HEK293T (cell line): ENCODE data around the gene C21orf58.

Source experiments
- CTCF ChIA-PET: fragments of 350-600 bp; formaldehyde crosslinking; extraction: SDS; loops from one replicate; lab custom pipeline; 2021; ENCODE audit warnings: antibody characterized with exemption, inconsistent platforms; lab: Yijun Ruan, JAX
- POLR2A ChIA-PET: fragments of 350-600 bp; formaldehyde crosslinking; extraction: SDS; loops from one replicate; lab custom pipeline; 2020; ENCODE audit warnings: antibody characterized with exemption, inconsistent platforms; lab: Yijun Ruan, JAX
- DNase-seq: peaks from one replicate; pipeline ENCODE4 v3.0.0; 2012; ENCODE audit warnings: mixed read lengths; ENCODE audit errors: extremely low spot score
- ARNT ChIP-seq: fragments of 450-650 bp; IDR thresholded peaks from 2 replicates; pipeline ENCODE4 v1.6.1; 2017; ENCODE audit warnings: mild to moderate bottlenecking
- BHLHE40 ChIP-seq: fragments of 450-650 bp; IDR thresholded peaks from 2 replicates; pipeline ENCODE4 v1.6.1; 2016; ENCODE audit warnings: mild to moderate bottlenecking, moderate library complexity, borderline replicate concordance
- CTBP1 ChIP-seq: fragments of 450-650 bp; IDR thresholded peaks from 2 replicates; pipeline ENCODE4 v1.6.1; 2016; ENCODE audit warnings: borderline replicate concordance
- ELF4 ChIP-seq: fragments of 450-650 bp; IDR thresholded peaks from 2 replicates; pipeline ENCODE4 v1.6.1; 2017; ENCODE audit warnings: antibody characterized with exemption
- FOXA1 ChIP-seq: fragments of 450-650 bp; IDR thresholded peaks from 2 replicates; pipeline ENCODE4 v1.6.1; 2016; ENCODE audit warnings: mild to moderate bottlenecking
- FOXK2 ChIP-seq: fragments of 450-650 bp; IDR thresholded peaks from 2 replicates; pipeline ENCODE4 v1.6.1; 2016; ENCODE audit warnings: mild to moderate bottlenecking
- FOXM1 ChIP-seq: fragments of 450-650 bp; IDR thresholded peaks from 2 replicates; pipeline ENCODE4 v1.6.1; 2017; ENCODE audit warnings: mild to moderate bottlenecking, borderline replicate concordance
- HDGF ChIP-seq: fragments of 450-650 bp; IDR thresholded peaks from 2 replicates; pipeline ENCODE4 v1.6.1; 2017; ENCODE audit warnings: antibody characterized with exemption, borderline replicate concordance
- L3MBTL2 ChIP-seq: fragments of 450-650 bp; conservative IDR thresholded peaks from 2 replicates; pipeline ENCODE4 v1.6.1; 2016; ENCODE audit warnings: mild to moderate bottlenecking
- LEF1 ChIP-seq: fragments of 450-650 bp; IDR thresholded peaks from 2 replicates; pipeline ENCODE4 v1.6.1; 2017; ENCODE audit warnings: mild to moderate bottlenecking, borderline replicate concordance
- NFRKB ChIP-seq: fragments of 450-650 bp; IDR thresholded peaks from 2 replicates; pipeline ENCODE4 v1.6.1; 2016; ENCODE audit warnings: mild to moderate bottlenecking, moderate library complexity
- PKNOX1 ChIP-seq: fragments of 450-650 bp; IDR thresholded peaks from 2 replicates; pipeline ENCODE4 v1.6.1; 2016
- SP1 ChIP-seq: fragments of 450-650 bp; IDR thresholded peaks from 2 replicates; pipeline ENCODE4 v1.6.1; 2017
- SUZ12 ChIP-seq: fragments of 450-650 bp; IDR thresholded peaks from 2 replicates; pipeline ENCODE4 v1.6.1; 2016; ENCODE audit warnings: mild to moderate bottlenecking
- TARDBP ChIP-seq: fragments of 450-650 bp; IDR thresholded peaks from 2 replicates; pipeline ENCODE4 v1.6.1; 2016
- ZNF384 ChIP-seq: fragments of 450-650 bp; IDR thresholded peaks from 2 replicates; pipeline ENCODE4 v1.6.1; 2016

Gene C21orf58

DNA sequence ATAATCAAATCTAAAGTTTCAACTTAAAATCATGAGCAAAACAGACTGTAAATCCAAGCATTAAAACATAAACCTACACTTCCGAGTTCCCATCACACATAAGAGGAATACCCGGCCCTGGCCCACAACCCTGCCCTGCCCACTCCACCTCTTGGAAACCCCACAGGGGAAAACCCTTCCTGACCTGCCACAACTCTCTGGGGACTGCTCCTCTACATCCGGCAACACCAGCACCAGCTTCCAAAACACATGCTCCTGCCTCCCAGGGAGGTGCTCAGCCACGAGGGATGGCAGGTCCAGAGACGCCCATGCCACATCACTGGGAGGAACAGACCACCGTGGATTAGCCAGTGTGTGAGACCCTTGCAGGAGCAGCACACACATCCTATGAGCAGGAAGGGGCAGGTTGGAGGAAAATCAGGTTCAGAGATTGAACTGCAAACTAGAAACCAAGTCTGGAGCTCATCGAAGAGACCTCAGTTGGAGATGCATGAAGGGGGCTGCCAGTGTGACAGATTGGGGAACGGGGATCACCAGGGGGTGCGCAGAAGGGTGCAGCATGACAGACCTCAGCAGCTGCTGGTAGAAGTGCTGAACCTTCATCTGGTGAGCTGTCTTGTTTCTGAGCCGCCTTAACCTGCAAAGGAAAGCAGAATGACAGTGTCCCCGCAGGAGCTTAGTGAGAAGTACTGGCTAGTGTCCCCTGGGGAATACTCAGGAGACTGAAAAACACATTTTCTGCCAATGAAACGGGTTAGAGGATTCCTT is 69.3 kb downstream of the C21orf58 start:
- CTCF ChIA-PET, result interaction anchor here (0.5 kb wide), 1 partner anchor 114 kb away, joined by 3 read pairs; no protein-coding TSS in a partner anchor
- TF ChIP-seq ELF4 (no peak), FOXK2 (no peak), CTBP1 (no peak), SUZ12 (no peak), LEF1 (no peak), TARDBP (no peak), SP1 (no peak), L3MBTL2 (no peak), ARNT (no peak), NFRKB (no peak), ZNF384 (no peak), FOXA1 (no peak), PKNOX1 (no peak), HDGF (no peak), BHLHE40 (no peak), FOXM1 (no peak)
- POLR2A ChIA-PET, result no interaction called here
- no peak for DNase-seq

DNA sequence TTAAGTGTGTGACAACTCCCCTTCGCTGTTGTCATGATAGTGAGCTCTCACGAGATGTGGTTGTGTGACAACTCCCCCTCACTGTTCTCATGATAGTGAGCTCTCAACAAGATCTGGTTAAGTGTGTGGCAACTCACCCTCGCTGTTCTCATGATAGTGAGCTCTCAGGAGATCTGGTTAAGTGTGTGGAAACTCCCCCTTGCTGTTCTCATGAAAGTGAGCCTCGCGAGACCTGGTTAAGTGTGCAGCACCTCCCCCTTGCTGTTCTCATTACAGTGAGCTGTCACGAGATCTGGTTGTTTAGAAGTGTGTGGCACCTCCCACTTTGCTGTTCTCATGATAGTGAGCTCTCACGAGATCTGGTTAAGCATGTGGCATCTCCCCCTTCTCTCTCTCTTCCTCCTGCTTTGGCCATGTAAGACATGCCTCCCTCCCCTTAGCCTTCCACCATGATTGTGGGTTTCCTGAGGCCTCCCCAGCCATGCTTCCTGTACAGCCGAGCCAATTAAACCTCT is 70.0 kb downstream of the C21orf58 start:
- TF ChIP-seq TARDBP, result no peak
- no peak for TF ChIP-seq NFRKB
- no peak for TF ChIP-seq LEF1
- TF ChIP-seq FOXA1, result no peak
- TF ChIP-seq CTBP1, result no peak
- no peak for TF ChIP-seq SP1
- no peak for TF ChIP-seq L3MBTL2
- TF ChIP-seq FOXM1, result no peak
- no peak for TF ChIP-seq FOXK2
- no peak for TF ChIP-seq ELF4
- no peak for TF ChIP-seq ZNF384
- ChIA-PET POLR2A (no interaction called here), CTCF (no interaction called here)
- DNase-seq, result no peak

DNA sequence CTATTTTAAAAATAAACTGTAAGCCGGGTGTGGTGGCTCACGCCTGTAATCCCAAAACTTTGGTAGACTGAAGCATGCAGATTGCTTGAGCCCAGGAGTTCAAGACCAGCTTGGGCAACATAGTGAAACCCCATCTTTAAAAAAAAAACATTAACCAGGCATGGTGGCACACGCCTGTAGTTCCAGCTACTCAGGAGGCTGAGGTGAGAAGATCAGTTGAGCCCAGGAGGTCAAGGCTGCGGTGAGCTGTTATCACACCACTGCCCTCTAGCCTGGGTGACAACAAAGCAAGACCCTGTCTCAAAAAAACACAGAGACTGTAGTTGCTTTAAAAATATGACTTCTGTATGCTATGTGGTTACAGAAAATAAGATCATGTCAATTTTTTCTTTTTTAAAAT is 70.8 kb downstream of the C21orf58 start:
- CTCF ChIA-PET, result no interaction called here
- no peak for DNase-seq
- POLR2A ChIA-PET, result no interaction called here
- TF ChIP-seq TARDBP (no peak), FOXA1 (no peak), ELF4 (no peak), SUZ12 (no peak), FOXK2 (no peak), SP1 (no peak), PKNOX1 (no peak), L3MBTL2 (no peak), BHLHE40 (no peak), HDGF (no peak), FOXM1 (no peak), CTBP1 (no peak), LEF1 (no peak), ZNF384 (no peak), NFRKB (no peak), ARNT (no peak)
